GM18519 (cell line): ENCODE data around the gene ABHD5.

Experiments used
- ATAC-seq: cut with Tn5 transposase; IDR thresholded peaks from one replicate; pipeline ENCODE4 v1.9.1; 2021; ENCODE audit warnings: mild to moderate bottlenecking, moderate library complexity; ENCODE audit not compliant: unreplicated experiment, low FRiP score

The ABHD5 gene

DNA sequence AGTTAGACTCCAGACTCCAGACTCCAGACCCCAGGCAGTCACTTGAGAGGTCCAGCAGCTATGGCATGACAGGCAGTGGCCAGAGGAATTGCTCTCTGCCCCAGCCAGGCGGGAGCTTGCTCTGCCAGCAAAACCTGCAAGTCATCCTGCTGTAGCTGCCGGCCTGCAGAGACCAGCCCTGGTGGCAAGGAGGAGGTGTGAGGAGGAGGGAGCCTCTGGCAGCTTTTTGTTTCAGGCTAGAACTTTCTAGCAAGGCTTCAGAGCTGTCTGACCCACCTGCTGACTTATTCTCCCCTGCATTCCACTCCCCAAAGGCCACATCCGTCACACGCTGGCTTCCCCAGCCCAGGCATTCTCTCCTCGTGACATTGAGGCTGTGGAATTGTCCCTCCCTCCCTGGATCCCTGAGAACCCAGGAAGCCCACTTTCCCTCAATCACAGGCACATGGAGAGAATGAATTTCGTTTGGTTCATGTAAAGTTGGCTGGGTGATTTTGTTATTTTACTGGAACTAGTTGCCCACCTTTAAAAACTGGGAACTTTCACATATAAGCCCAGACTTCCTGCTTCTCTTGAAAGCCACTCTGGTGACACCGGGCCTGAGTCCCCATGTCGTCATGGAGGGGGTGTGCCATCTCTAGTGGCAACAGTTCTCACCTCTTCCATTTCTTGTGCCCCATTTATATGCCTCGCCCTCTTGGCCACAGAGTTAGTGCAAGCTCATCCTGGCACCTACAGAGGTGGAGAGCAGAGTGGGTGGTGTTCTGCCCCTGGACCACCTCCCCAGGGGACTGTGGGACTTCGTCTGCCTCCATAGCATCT lies 82.7 kb downstream of the ABHD5 start:
- no peak for ATAC-seq

DNA sequence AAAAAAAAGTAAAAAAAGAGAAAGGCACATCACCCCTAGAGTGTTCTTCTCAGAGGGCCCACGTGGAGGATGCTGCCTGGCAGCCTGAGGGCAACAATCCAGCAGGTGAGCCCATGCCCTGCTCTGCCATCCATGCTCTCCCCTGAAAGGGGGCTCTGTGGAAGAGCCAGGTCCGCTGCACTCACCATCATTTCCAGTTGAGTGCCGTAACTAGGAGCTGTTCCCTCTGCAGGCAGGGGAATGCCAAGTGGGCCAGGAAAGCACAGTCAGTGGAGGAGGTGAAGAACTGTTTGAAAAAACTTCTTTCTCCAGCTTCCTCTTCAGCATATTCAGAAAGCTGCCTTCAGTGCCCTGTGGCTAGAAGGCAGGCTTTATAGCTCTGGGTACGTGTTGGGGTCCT lies 84.1 kb downstream of the ABHD5 start:
- no peak for ATAC-seq

DNA sequence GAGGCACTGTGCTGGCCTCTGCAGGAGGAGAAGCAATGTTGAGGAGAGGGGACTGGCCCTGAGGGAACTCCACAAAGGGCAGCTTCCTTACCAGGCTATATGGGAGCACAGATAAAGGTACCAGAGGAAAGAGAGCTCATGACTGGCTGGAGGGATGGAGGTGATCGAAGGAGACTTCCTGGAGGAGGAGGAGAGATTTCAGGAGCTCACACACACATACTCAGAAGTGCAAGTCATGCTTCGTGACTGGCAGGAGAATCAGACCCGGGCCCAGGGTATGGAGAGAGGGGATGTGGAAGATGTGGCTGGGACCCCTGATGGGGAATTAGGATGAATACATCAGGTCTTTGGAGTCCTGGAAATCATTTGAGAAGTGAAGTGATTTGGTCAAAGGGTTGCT lies 85.4 kb downstream of the ABHD5 start:
- ATAC-seq: no peak

DNA sequence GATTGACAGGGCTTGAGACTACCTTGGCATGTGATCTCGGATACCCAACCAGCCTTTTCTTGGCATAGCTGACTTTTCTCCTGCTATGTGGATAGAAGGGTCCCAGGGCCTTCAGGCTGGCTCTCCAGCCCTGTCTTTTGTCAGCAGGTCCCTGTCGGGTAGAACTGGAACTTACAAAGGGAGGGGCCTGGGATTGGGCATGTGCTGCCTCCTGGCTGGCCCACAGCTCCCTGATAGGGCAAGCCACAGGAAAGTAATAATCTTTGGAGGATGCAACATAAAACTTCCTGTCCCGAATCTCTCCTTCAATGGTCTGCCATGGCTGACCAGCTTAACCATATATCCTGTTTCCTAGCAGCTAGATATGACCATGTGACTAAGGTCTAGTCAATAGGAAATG lies 89.1 kb downstream of the ABHD5 start:
- ATAC-seq: no peak

DNA sequence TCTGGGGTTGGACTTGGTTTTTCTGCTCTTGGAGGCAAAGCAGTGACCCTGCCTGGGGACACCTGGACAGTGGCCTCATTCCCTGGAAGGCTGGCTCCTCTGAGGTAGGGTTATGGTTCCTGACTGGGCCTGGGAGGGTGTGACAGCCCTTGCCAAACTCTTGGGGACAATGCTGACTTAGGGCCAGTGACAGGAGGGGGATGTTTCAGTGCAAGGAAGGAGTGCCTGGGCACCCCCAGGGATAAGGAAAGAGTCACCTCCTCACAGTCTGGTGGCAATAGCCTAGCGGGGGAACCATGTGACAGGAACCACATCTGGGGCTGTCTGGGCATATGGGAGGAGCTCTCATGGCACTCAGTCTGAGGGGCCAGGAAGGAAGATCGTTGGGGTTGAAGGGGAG lies 91.8 kb downstream of the ABHD5 start:
- no peak for ATAC-seq
